Lung (tissue), 12 donors: ENCODE results near the gene CXCL8. TPM values are rescaled to one million over a fixed set of nuclear protein-coding genes. Genes with fewer than 3 reads are reported as not detected.

ENCODE experiments used
- ATAC-seq: fragments of 200-7000 bp; cut with Tn5 transposase; one replicate; pipeline ENCODE4 v1.9.1; 2020; ENCODE audit warnings: moderate number of reproducible peaks; ENCODE audit not compliant: insufficient read depth, low FRiP score
- DNase-seq, 3 donors: peaks; one replicate each; pipeline ENCODE4 v3.0.0-alpha.2; 2013 to 2017
- H3K27ac ChIP-seq, 2 donors: one replicate each; pipeline ENCODE4 v1.5.1; 2013; ENCODE audit warnings: mild to moderate bottlenecking in 2 of 2, moderate library complexity in 2 of 2, control low read depth in 1 of 2, inconsistent platforms in 1 of 2, low read depth in 1 of 2, low read length in 1 of 2
- H3K27me3 ChIP-seq, 3 donors: one replicate each; pipeline ENCODE4 v1.5.1; 2013; ENCODE audit warnings: low read length in 2 of 3; ENCODE audit not compliant: control insufficient read depth in 3 of 3, insufficient read depth in 3 of 3
- H3K36me3 ChIP-seq, 4 donors: one replicate each; pipeline ENCODE4 v1.5.1; 2013; ENCODE audit warnings: low read length in 4 of 4, mild to moderate bottlenecking in 1 of 4, moderate library complexity in 1 of 4; ENCODE audit not compliant: control insufficient read depth in 4 of 4, insufficient read depth in 4 of 4
- H3K4me1 ChIP-seq, 5 donors: one replicate each; pipeline ENCODE4 v1.5.1; 2013; ENCODE audit warnings: low read length in 5 of 5, mild to moderate bottlenecking in 2 of 5, moderate library complexity in 1 of 5; ENCODE audit not compliant: control insufficient read depth in 5 of 5, insufficient read depth in 5 of 5
- H3K4me3 ChIP-seq: one replicate; pipeline ENCODE4 v1.5.1; 2013; ENCODE audit warnings: mild to moderate bottlenecking, control low read depth, moderate library complexity
- H3K9ac ChIP-seq, 2 donors: one replicate each; pipeline ENCODE4 v1.5.1; 2013; ENCODE audit warnings: low read length in 2 of 2, control low read depth in 1 of 2; ENCODE audit not compliant: insufficient read depth in 1 of 2
- H3K9me3 ChIP-seq, 4 donors: one replicate each; pipeline ENCODE4 v1.5.1; 2013; ENCODE audit warnings: low read length in 3 of 4, mild to moderate bottlenecking in 1 of 4, moderate library complexity in 1 of 4; ENCODE audit not compliant: control insufficient read depth in 4 of 4, insufficient read depth in 3 of 4
- WGBS, 2 donors: extraction: QIAGEN DNeasy Blood & Tissue Kit; methylation state at CpG; one replicate each; pipeline ENCODE4 v1.1.7; 2013; 5-methylcytosine and 5-hydroxymethylcytosine counted together
- polyA plus RNA-seq, 2 donors: library from polyadenylated mRNA; stranded (reverse); fragments of 200-250 nt; gene quantifications; one replicate each; pipeline ENCODE4 v1.2.1, GENCODE V29; 2013
- total RNA-seq, 2 donors: library from RNA; depleted of rRNA in 1 of 2; stranded (reverse); fragments of >200 nt in 1 of 2; gene quantifications; one replicate each; pipeline ENCODE4 v1.2.1, GENCODE V29; 2014 to 2021
- TF ChIP-seq, protein P1 (sequence below): IDR thresholded peaks from 2 replicates; pipeline ENCODE4 v1.5.1; 2012; ENCODE audit warnings: mild to moderate bottlenecking; ENCODE audit errors: control extremely low read depth, extremely low read depth
- donor health status: control.
- donor health status: control.
- donor health status: Bipolar disorder and iron deficiency.
- donor health status: healthy.
- donor health status: DM: yes; HTN: yes; CAD: no.

The CXCL8 gene
- total and polyA plus RNA-seq, 4 donors: 33.8 to 501 (median 68.9) TPM

DNA sequence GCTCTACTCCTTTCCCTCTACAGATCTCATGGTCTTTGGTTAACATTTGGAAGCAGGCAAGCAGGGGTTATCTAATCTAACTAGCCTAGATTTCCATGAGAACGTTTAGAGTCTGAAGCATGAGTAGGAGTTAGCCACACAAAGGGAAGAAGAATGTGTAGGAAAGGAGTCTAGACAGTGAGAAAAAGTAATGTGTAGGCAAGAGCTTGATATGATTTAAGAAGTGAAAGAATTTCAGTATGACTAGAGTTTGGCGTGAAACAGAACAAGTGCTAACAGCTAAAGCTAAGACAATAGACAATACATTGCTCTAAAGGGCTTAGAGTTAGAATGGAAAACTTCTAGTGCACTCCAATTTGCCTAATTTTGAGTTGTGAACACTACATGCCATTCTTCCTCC, 10.8 kb downstream of the CXCL8 start:
- Histone ChIP-seq H3K9me3 (no peaks in the 10 kb centered on the region), H3K27ac (no peak overlapping the region), H3K36me3 (no peaks in the 10 kb centered on the region), H3K4me1 (no peaks in the 10 kb centered on the region), H3K27me3 (no peaks in the 10 kb centered on the region), H3K4me3 (no peak overlapping the region), H3K9ac (no peak overlapping the region)
- DNase-seq (no peak), ATAC-seq (no peak)
- WGBS, 2 donors: 44 to 80% methylated on average over 2 of the region's 2 CpGs
- TF ChIP-seq, protein P1, sequence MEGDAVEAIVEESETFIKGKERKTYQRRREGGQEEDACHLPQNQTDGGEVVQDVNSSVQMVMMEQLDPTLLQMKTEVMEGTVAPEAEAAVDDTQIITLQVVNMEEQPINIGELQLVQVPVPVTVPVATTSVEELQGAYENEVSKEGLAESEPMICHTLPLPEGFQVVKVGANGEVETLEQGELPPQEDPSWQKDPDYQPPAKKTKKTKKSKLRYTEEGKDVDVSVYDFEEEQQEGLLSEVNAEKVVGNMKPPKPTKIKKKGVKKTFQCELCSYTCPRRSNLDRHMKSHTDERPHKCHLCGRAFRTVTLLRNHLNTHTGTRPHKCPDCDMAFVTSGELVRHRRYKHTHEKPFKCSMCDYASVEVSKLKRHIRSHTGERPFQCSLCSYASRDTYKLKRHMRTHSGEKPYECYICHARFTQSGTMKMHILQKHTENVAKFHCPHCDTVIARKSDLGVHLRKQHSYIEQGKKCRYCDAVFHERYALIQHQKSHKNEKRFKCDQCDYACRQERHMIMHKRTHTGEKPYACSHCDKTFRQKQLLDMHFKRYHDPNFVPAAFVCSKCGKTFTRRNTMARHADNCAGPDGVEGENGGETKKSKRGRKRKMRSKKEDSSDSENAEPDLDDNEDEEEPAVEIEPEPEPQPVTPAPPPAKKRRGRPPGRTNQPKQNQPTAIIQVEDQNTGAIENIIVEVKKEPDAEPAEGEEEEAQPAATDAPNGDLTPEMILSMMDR: no peak

DNA sequence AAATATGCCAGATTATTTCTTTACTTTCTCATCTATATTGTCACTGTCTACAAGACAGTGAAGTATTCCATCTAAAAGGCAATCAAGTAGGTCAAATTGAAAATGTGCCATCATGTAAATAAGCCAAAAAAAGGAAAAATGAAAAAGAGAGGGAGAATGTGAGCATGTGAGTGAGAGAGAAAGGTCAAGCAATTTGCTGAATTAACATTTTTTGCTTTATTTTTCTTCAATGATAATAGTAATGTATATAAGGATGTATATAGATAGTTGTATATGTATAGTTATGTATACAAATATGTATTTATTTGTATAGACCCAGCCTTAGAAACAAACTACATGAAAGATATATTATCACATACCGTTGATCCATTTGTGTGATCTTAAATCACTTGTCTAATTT, 11.5 kb downstream of the CXCL8 start:
- Histone ChIP-seq H3K36me3 (no peaks in the 10 kb centered on the region), H3K9me3 (no peaks in the 10 kb centered on the region), H3K27me3 (no peaks in the 10 kb centered on the region), H3K4me1 (no peaks in the 10 kb centered on the region), H3K4me3 (no peak overlapping the region), H3K9ac (no peak overlapping the region), H3K27ac (no peak overlapping the region)
- TF ChIP-seq, protein P1: no peak
- DNase-seq (no peak), ATAC-seq (no peak)
- WGBS, 2 donors: 95 to 100% methylated on average over 1 of the region's 1 CpG

DNA sequence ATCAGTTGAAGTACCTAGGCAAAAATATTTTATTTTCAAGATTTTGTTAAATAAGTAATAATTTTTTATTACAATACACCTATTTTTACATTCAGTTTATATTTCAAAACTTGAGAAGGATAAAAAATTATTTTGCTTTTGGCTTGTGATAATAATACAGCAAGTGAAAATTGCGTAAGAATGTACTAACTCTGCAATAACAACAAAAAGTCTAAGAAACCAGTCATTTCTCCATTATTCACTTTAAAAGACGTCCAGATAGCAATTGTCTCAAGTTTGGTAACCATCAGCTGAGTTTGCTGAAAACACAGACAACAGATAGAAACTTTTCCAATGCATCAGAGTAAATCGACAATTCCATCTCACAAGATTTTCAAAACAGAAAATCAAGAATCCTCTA, 12.1 kb downstream of the CXCL8 start:
- no peak overlapping the region for H3K9ac ChIP-seq
- no peaks in the 10 kb centered on the region for H3K9me3 ChIP-seq
- 71 to 72% methylated on average over 3 of the region's 3 CpGs for WGBS, 2 donors
- no peaks in the 10 kb centered on the region for H3K36me3 ChIP-seq
- H3K27me3 ChIP-seq: no peaks in the 10 kb centered on the region
- no peak overlapping the region for H3K4me3 ChIP-seq
- H3K4me1 ChIP-seq: no peaks in the 10 kb centered on the region
- ATAC-seq (no peak), DNase-seq (no peak)
- TF ChIP-seq, protein P1: no peak
- H3K27ac ChIP-seq: no peak overlapping the region

DNA sequence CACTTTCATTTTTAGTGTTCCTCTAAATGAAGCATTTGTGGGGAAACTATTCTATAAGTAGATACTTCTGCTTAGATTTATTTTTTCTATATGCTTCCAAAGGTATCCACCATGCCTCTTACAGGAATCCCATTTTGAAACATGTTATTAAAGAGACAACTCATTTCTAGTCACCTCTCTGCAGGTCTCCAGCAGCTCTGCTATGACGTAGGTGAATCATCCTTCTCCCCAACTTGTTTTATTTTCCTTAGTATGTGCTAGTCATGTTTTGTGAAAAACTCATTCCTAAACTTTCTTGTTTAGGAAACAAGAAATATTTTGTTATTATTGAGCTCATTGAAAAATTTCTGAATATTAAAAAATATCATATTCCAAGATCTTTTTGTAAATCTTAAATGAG, 12.8 kb downstream of the CXCL8 start:
- no peak overlapping the region for H3K27ac ChIP-seq
- TF ChIP-seq, protein P1: no peak
- no peaks in the 10 kb centered on the region for H3K27me3 ChIP-seq
- no peak overlapping the region for H3K4me3 ChIP-seq
- H3K9me3 ChIP-seq: no peaks in the 10 kb centered on the region
- no peak for DNase-seq
- no peaks in the 10 kb centered on the region for H3K4me1 ChIP-seq
- no peaks in the 10 kb centered on the region for H3K36me3 ChIP-seq
- ATAC-seq: no peak
- no peak overlapping the region for H3K9ac ChIP-seq
- WGBS, 2 donors: 95 to 97% methylated on average over 1 of the region's 1 CpG
